Skeletal muscle satellite cell (primary cell): ENCODE measurements around the gene CBX2.
"Not testable (repeated sequence)": the region's sequence is repeated elsewhere in the genome, so short reads cannot be mapped to it uniquely, and the experiment has no call there.

Source experiments
- H3K27me3 ChIP-seq: 2 replicates; pipeline ENCODE4 v1.7.0; 2013; ENCODE audit warnings: low read length; ENCODE audit not compliant: control insufficient read depth, insufficient read depth
- H3K36me3 ChIP-seq: 2 replicates; pipeline ENCODE4 v1.7.0; 2013; ENCODE audit warnings: mild to moderate bottlenecking, control low read depth, low read length; ENCODE audit not compliant: insufficient read depth
- H3K4me1 ChIP-seq: 2 replicates; pipeline ENCODE4 v1.7.0; 2013; ENCODE audit warnings: low read length; ENCODE audit not compliant: control insufficient read depth, insufficient read depth
- H3K4me2 ChIP-seq: 2 replicates; pipeline ENCODE4 v1.7.0; 2013; ENCODE audit warnings: mild to moderate bottlenecking, low read length
- H3K4me3 ChIP-seq: 2 replicates; pipeline ENCODE4 v1.7.0; 2013; ENCODE audit warnings: low read length
- H3K9ac ChIP-seq: 2 replicates; pipeline ENCODE4 v1.7.0; 2013; ENCODE audit warnings: mild to moderate bottlenecking, low read depth, low read length, moderate library complexity
- H3K9me3 ChIP-seq: replicated peaks from 2 replicates; pipeline ENCODE4 v1.7.0; 2013; ENCODE audit warnings: mild to moderate bottlenecking, control low read depth, low read length

The CBX2 gene

DNA sequence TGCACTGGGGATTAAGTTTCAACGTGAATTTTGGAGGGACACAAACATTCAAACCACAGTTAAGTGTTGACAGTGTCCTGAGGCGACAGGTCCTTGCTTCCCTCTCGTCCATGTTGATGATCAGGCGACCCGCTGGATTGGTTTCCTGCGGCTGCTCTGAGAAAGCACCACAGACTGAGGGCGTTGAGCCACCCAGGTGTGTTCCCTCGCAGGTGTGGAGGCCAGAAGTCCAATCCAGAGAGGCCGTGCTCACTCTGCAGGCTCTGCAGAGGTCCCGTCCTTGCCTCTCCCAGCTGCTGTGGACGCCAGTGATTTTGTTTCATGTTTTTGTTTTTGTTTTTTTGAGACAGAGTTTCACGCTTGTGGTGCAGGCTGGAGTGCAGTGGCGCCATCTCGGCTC, 22.4 kb upstream of the CBX2 start:
- Histone ChIP-seq H3K9ac (no peak overlapping the region), H3K4me2 (no peak overlapping the region), H3K4me1 (no peaks in the 10 kb centered on the region), H3K27me3 (peaks cover 50% of the 10 kb centered on the region), H3K36me3 (no peaks in the 10 kb centered on the region), H3K4me3 (no peak overlapping the region), H3K9me3 (no peaks in the 10 kb centered on the region)

DNA sequence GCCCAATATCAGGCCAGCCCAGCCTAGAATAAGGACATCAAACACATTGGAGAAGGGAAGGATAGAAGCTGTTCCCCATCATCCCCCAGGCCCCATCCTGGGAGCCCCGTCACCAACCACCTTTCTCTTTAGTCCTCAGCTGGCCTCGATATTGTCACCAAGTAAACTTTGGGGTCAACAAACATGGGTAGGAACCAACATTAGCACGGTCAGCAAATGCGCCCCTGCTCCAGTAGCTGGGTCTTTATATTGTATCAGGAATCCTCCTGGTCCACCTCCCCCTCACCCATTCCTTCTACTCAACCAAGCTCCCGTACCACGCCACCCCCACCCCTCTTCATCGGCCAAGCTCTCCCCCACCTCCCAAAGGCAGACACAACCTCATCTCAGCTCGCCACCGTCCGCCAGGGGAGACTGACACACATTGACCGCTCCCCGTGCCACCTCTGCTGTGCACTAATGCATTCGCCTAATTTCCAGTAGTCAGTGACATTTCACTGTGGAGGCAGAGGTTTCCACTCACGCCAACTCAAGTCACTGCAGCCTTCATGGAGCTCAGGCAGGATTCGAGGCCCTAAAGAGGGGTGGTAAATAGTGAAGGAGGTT, 20.7 kb upstream of the CBX2 start:
- Histone ChIP-seq H3K9me3 (no peaks in the 10 kb centered on the region), H3K9ac (no peak overlapping the region)

DNA sequence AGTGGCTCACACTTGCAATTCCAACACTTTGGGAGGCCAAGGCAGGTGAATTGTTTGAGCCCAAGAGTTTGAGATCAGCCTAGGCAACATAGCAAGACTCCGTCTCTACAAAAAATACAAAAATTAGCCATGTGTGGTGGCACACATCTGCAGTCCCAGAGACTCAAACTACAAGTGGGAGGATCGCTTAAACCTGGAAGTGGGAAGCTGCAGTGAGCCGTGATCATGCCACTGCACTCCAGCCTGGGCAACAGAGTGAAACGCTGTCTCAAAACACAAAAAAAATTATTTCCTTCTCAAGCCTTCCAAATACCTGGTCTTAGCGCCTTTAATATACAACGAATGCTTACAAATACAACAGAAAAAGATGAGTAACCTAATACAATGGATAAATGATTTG, 19.7 kb upstream of the CBX2 start:
- peaks cover 53% of the 10 kb centered on the region for H3K27me3 ChIP-seq
- H3K4me2 ChIP-seq = no peak overlapping the region
- no peaks in the 10 kb centered on the region for H3K36me3 ChIP-seq
- no peak overlapping the region for H3K4me3 ChIP-seq
- no peak overlapping the region for H3K9ac ChIP-seq
- H3K9me3 ChIP-seq = no peaks in the 10 kb centered on the region
- no peaks in the 10 kb centered on the region for H3K4me1 ChIP-seq

More for the DNA sequence above, 20.7 kb upstream of the CBX2 start:
- Histone ChIP-seq H3K4me1 (no peaks in the 10 kb centered on the region), H3K4me3 (no peak overlapping the region), H3K4me2 (no peak overlapping the region), H3K36me3 (no peaks in the 10 kb centered on the region), H3K27me3 (peaks cover 46% of the 10 kb centered on the region)

DNA sequence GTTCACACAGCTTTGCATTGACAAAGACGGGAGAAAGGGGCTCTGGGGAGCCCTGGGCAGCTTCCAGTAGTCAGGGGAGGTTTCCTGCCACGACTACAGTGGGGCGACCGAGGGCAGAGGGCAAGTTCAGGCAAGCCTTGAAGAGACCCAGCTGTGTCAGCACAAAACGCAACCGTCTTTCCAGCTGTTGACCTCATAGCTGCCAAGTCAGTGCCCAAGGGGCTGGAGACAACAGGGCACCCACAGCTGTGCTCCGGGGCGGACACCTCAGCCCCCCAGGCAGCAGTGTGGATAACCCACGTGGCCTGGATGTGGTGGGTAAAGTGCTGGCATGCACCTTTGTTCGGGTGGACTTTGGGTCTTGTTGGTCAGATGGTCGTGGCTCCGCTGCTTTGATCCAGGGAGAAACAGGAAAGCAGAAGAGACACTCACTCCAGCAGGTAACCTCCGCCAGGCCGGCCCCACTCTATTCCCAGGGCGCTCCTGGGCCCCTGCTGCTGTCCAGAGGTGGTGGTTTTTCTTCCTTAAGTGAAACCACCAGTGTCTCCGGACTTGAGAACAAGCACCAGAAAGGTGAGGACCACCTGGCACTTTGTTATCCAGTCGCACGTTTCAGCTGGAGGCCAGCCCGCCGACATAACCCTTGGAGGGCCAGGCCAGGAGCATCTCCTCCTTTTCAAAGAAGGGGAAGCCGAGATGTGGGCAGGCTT, 17.6 kb upstream of the CBX2 start:
- H3K4me3 ChIP-seq = no peak overlapping the region
- peaks cover 47% of the 10 kb centered on the region for H3K27me3 ChIP-seq
- H3K4me2 ChIP-seq = no peak overlapping the region
- H3K36me3 ChIP-seq = no peaks in the 10 kb centered on the region
- H3K4me1 ChIP-seq = no peaks in the 10 kb centered on the region
- H3K9ac ChIP-seq = no peak overlapping the region
- no peaks in the 10 kb centered on the region for H3K9me3 ChIP-seq

DNA sequence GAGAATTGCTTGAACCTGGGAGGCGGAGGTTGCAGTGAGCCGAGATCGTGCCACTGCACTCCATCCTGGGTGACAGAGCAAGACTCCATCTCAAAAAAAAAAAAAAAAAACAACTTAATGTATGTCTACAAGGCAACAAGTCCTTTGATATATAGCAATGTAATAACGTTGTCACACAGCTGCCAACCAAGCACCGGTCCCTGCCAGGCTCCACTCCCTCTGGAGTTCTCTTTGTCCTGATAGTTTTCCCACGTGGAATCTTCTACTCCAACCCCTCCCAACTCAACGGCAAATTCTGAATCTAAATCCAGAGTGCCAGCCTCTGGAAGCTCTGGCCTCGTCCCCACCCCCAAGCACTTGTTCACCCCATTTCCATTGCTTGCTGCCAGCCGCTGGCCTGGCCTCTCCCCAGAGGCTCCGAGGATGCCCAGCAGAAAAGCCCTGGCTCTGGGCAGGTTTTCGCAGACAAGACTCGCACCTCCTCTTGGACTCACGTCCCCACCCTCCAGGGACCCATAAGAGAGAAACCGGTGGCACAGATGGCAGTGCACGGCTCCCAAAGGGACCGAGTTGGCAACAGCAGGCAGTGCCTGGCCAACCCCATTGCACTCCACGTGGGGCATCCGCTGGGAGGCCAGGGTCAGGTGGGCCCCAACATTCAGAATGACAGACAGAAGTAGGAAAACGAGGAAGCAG, 15.9 kb upstream of the CBX2 start:
- no peak overlapping the region for H3K9ac ChIP-seq
- H3K4me2 ChIP-seq = no peak overlapping the region
- no peaks in the 10 kb centered on the region for H3K4me1 ChIP-seq
- H3K27me3 ChIP-seq = peaks cover 43% of the 10 kb centered on the region
- H3K4me3 ChIP-seq = no peak overlapping the region
- H3K9me3 ChIP-seq = no peaks in the 10 kb centered on the region
- no peaks in the 10 kb centered on the region for H3K36me3 ChIP-seq

DNA sequence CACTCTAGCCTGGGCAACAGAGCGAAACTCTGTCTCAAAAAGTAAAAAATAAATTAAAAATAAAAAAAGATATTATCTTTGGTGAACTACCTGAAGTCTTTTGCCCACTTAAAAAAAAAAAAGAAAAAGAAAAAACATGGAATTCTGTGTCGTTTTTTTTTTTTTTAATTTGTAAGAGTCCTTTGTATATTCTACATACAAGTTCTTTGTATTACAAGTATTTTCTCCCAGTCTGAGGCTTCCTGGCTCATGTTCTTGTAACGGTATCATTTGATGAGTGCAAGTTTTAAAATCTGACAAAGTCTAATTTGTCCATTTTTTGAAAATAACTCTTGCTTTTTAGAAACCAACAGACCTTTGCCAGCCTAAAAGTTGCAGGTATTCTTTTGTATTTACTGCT, 12.2 kb upstream of the CBX2 start:
- no peak overlapping the region for H3K4me3 ChIP-seq
- H3K27me3 ChIP-seq = peaks cover 43% of the 10 kb centered on the region
- H3K4me2 ChIP-seq = no peak overlapping the region
- no peak overlapping the region for H3K9ac ChIP-seq
- no peaks in the 10 kb centered on the region for H3K4me1 ChIP-seq
- no peaks in the 10 kb centered on the region for H3K36me3 ChIP-seq
- H3K9me3 ChIP-seq = no peaks in the 10 kb centered on the region

DNA sequence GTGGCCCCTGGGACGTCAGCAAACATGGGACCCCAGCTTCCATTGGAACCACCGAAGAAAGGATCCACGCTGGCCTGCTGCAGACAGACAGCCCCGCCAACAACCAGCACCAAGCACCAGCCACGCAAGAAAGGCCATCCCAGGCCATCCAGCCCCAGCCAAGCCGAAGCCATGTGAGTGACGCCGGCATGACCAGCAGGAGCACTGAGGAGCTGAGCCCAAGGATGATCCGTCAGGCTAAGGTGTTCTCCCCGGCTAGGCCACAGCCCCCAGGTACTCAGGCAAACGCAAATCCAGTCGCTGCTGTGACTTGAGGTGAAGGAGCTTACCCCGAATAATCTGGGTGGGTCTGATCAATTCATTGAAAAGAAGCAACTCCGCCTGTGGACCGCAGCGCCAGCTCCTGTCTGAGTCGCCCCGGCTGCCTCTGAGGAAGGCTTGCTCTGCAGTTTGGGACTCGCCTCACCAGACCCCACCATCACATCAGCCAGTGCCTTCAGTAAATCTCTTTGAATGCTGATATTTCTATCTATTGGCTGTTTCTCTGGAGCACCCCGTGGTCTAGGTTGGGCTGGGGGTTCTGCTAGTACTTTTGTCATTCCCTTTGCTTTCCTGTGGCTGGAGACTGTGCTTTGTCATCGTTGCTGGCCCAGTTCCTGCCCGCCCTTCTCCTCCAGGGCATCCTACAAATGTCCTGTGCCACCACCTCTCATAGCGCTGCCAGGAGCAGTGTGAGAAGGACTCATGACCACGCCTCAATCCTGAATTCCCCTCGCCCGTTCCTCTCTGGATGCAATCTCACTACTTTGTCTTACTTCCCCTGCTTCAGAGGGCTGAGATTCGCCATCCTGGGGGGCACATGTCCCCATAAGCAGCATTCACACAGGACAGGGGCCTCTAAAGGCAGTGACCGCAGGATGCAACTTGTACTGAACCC, 8.1 kb upstream of the CBX2 start:
- H3K27me3 ChIP-seq = peaks cover 50% of the 10 kb centered on the region
- no peak overlapping the region for H3K4me2 ChIP-seq
- no peaks in the 10 kb centered on the region for H3K9me3 ChIP-seq
- no peaks in the 10 kb centered on the region for H3K4me1 ChIP-seq
- H3K4me3 ChIP-seq = no peak overlapping the region
- no peak overlapping the region for H3K9ac ChIP-seq
- no peaks in the 10 kb centered on the region for H3K36me3 ChIP-seq

DNA sequence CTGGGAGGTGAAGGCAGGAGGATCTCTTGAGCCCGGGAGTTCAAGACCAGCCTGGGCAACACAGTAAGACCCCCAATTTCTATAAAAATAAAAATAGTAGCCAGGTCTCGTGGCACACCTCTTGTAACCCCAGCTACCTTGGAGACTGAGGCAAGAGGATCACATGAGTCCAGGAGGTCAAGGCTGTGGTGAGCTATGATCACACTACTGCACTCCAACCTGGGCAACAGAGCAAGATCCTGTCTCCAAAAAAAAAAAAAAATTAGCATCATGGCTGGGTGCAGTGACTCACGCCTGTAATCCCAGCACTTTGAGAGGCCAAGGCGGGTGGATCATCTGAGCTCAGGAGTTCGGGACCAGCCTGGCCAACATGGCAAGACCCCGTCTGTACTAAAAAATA, 6.7 kb upstream of the CBX2 start:
- Histone ChIP-seq H3K36me3 (no peaks in the 10 kb centered on the region), H3K27me3 (peaks cover 64% of the 10 kb centered on the region), H3K4me1 (no peaks in the 10 kb centered on the region), H3K9ac (no peak overlapping the region), H3K4me2 (no peak overlapping the region), H3K9me3 (no peaks in the 10 kb centered on the region), H3K4me3 (no peak overlapping the region)

DNA sequence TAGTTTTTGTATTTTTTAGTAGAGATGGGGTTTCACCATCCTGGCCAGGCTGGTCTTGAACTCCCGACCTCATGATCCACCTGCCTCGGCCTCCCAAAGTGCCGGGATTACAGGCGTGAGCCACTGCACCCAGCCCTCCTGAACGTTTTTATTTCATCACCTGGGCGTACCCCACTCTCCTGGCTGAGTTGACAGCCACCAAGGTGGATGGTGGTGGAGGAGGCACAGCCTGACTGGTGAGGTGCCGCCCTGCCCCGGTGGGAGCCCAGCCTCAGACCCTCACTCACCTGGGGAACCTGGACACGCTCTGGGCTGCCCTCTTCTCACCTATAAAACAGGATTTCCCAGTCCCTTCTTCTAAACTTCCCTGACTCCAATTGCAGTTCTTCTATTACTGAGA, 5.2 kb upstream of the CBX2 start:
- H3K36me3 ChIP-seq, H3K9me3 ChIP-seq, H3K4me2 ChIP-seq, H3K9ac ChIP-seq, H3K4me3 ChIP-seq, H3K4me1 ChIP-seq: not testable (repeated sequence)
- H3K27me3 ChIP-seq = peaks cover 70% of the 10 kb centered on the region

DNA sequence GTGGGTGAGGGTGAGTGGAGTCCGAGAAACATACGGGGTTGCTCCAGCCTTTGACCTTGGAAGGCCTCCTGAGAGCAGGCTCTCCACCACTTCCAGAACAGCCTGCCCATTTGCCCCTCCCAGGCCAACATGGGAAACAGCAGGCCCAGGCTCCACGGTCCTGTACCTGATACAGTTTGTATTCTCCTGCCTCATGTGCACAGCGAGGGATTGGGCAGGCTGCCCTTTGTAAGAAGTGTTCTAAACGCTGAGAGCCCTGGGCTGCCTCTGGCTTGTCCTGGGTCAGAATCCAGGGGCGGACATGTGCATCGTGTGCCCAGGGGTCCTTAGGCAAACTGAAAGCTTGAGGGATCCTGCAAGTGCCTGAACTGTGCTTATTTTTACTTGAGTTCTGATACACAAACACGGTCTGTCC, 3.4 kb upstream of the CBX2 start:
- H3K4me3 ChIP-seq = no peak overlapping the region
- H3K9me3 ChIP-seq = no peaks in the 10 kb centered on the region
- H3K4me2 ChIP-seq = no peak overlapping the region
- H3K27me3 ChIP-seq = peaks cover 60% of the 10 kb centered on the region
- H3K4me1 ChIP-seq = peaks cover 15% of the 10 kb centered on the region
- H3K36me3 ChIP-seq = no peaks in the 10 kb centered on the region
- H3K9ac ChIP-seq = no peak overlapping the region

DNA sequence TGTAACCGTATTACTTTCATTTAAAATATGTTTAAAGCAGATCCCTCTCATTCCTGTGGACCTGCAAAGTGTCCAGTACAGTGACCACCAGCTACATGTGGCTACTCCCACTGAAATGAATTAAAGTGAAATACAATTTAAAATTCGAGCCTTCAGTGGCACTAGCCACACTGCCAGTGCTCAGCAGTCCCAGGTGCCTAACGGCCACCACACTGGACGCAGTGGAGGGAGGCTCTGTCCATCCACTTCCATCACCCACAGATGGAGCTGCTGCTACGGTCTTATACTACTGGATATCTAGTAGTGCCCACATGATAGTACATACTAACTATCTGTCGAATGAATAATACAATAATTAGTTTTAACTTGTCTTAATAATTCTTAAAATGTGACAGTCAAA, 2.3 kb upstream of the CBX2 start:
- Histone ChIP-seq H3K9ac (no peak overlapping the region), H3K36me3 (no peaks in the 10 kb centered on the region), H3K27me3 (peaks cover 53% of the 10 kb centered on the region), H3K4me3 (no peak overlapping the region), H3K4me1 (peaks cover 15% of the 10 kb centered on the region), H3K4me2 (no peak overlapping the region), H3K9me3 (no peaks in the 10 kb centered on the region)
